H1 (cell line): ENCODE results near the gene PCF11.

ENCODE experiments used
- EGR1 ChIP-seq: IDR thresholded peaks from 2 replicates; pipeline ENCODE4 v1.6.1; 2011; ENCODE audit warnings: low read depth, low read length, borderline replicate concordance
- EP300 ChIP-seq, 2 experiments: IDR thresholded peaks; 1 replicate in 1 of 2; 2 replicates in 1 of 2; pipeline ENCODE4 v1.6.1; 2011 to 2012; ENCODE audit warnings: low read depth in 2 of 2, low read length in 2 of 2, mild to moderate bottlenecking in 2 of 2, borderline replicate concordance in 1 of 2, inconsistent platforms in 1 of 2, moderate library complexity in 1 of 2
- EZH2 ChIP-seq: fragments of 200-600 bp; sonication (generic); IDR thresholded peaks from 2 replicates; pipeline ENCODE4 v1.7.1; 2012; ENCODE audit warnings: low read depth, mild to moderate bottlenecking, moderate library complexity, low read length, inconsistent platforms; ENCODE audit not compliant: severe bottlenecking
- RFX5 ChIP-seq: IDR thresholded peaks from 2 replicates; pipeline ENCODE4 v1.6.1; 2011; ENCODE audit warnings: low read depth, low read length, improper control_type of control experiment, borderline replicate concordance
- SP1 ChIP-seq: IDR thresholded peaks from 2 replicates; pipeline ENCODE4 v1.6.1; 2011; ENCODE audit warnings: low read depth, low read length
- TAF1 ChIP-seq: IDR thresholded peaks from 2 replicates; pipeline ENCODE4 v1.6.1; 2011; ENCODE audit warnings: mild to moderate bottlenecking, low read depth, low read length
- TEAD4 ChIP-seq: IDR thresholded peaks from 2 replicates; pipeline ENCODE4 v1.6.1; 2012; ENCODE audit warnings: low read depth, low read length, inconsistent platforms, mixed read lengths
- ZNF274 ChIP-seq: IDR thresholded peaks from 2 replicates; pipeline ENCODE4 v1.7.0; 2012; ENCODE audit warnings: low read length, borderline replicate concordance; ENCODE audit errors: extremely low read depth
- TF ChIP-seq, protein P1 (sequence below), 3 experiments: IDR thresholded peaks; 1 replicate in 2 of 3; 2 replicates in 1 of 3; pipeline versions ENCODE4 v1.5.1 to v1.6.1; 2011; ENCODE audit warnings: low read length in 3 of 3, mild to moderate bottlenecking in 3 of 3, inconsistent platforms in 2 of 3, low read depth in 1 of 3, moderate library complexity in 1 of 3; ENCODE audit not compliant: insufficient read depth in 1 of 3; ENCODE audit errors: control extremely low read depth in 1 of 3

DNA sequence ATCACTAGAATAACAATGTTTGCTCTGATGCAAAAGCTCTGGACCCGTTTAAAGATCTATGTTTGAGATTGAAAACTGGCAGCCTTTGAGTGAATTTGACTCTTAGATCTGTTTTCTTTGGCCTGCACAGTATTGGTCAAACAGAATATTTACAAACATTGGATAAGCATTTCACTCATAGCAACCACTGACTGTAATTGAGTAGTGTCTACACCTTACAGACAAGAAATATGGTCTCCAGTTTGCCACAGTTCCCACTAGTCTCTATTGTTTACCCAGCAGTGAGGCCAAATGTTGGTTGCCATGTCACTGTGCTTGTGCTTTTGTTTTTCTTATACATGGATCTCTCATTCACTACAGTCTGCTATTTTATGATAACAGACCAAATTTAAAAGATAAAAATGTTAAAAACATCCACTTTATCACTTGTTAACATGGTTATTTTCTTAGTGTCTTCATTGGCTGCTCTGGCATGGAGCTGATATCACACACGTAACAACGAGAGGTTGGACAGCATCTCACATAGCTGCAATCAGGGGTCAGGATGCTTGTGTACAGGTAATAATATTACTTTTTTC, 48.8 kb downstream of the PCF11 start:
- TF ChIP-seq TAF1 (no peak), EGR1 (no peak), EP300 (IDR thresholded peaks at IDR 0.05; ENCODE audit: borderline replicate concordance in 1 of 2, low read depth in 2 of 2, low read length in 2 of 2) (no peak), EZH2 (no peak), RFX5 (no peak), TEAD4 (no peak), ZNF274 (no peak), SP1 (no peak)
- TF ChIP-seq, protein P1, sequence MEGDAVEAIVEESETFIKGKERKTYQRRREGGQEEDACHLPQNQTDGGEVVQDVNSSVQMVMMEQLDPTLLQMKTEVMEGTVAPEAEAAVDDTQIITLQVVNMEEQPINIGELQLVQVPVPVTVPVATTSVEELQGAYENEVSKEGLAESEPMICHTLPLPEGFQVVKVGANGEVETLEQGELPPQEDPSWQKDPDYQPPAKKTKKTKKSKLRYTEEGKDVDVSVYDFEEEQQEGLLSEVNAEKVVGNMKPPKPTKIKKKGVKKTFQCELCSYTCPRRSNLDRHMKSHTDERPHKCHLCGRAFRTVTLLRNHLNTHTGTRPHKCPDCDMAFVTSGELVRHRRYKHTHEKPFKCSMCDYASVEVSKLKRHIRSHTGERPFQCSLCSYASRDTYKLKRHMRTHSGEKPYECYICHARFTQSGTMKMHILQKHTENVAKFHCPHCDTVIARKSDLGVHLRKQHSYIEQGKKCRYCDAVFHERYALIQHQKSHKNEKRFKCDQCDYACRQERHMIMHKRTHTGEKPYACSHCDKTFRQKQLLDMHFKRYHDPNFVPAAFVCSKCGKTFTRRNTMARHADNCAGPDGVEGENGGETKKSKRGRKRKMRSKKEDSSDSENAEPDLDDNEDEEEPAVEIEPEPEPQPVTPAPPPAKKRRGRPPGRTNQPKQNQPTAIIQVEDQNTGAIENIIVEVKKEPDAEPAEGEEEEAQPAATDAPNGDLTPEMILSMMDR (IDR thresholded peaks at IDR 0.05; ENCODE audit: control extremely low read depth in 1 of 3, insufficient read depth in 1 of 3, low read depth in 1 of 3, low read length in 3 of 3) = no peak
